Spleen (tissue), 11 donors: ENCODE data around the gene EXOSC5. TPM values are rescaled to one million over a fixed set of nuclear protein-coding genes. Genes with fewer than 3 reads are reported as not detected.

Experiments used
- DNase-seq: peaks from one replicate; pipeline ENCODE4 v3.0.0-alpha.2; 2020
- H3K27ac ChIP-seq, 8 donors: fragments of 200-600 bp; sonication (generic) in 7 of 8; 1 replicate in 4 of 8; 2 replicates in 4 of 8; pipeline versions ENCODE4 v1.5.0 to v1.8.0; 2016 to 2021; ENCODE audit warnings: inconsistent platforms in 4 of 8, mild to moderate bottlenecking in 4 of 8, moderate library complexity in 1 of 8
- H3K27me3 ChIP-seq, 7 donors: fragments of 200-600 bp; sonication (generic) in 6 of 7; replicated peaks in 1 of 7; 1 replicate in 4 of 7; 2 replicates in 3 of 7; pipeline versions ENCODE4 v1.5.0 to v1.8.0; 2016 to 2021; ENCODE audit warnings: inconsistent platforms in 3 of 7, mild to moderate bottlenecking in 1 of 7
- H3K36me3 ChIP-seq, 6 donors: fragments of 200-600 bp; sonication (generic) in 5 of 6; 1 replicate in 4 of 6; 2 replicates in 2 of 6; pipeline versions ENCODE4 v1.5.0 to v1.8.0; 2016 to 2021; ENCODE audit warnings: inconsistent platforms in 2 of 6
- H3K4me1 ChIP-seq, 6 donors: fragments of 200-600 bp; sonication (generic) in 5 of 6; 1 replicate in 3 of 6; 2 replicates in 3 of 6; pipeline versions ENCODE4 v1.5.0 to v1.8.0; 2016 to 2021; ENCODE audit warnings: inconsistent platforms in 3 of 6
- H3K4me3 ChIP-seq, 8 donors: fragments of 200-600 bp; sonication (generic) in 7 of 8; 1 replicate in 4 of 8; 2 replicates in 4 of 8; pipeline versions ENCODE4 v1.5.0 to v1.8.0; 2016 to 2021; ENCODE audit warnings: inconsistent platforms in 4 of 8, mild to moderate bottlenecking in 4 of 8, moderate library complexity in 2 of 8
- H3K9me3 ChIP-seq, 8 donors: fragments of 200-600 bp; sonication (generic) in 7 of 8; 1 replicate in 4 of 8; 2 replicates in 4 of 8; pipeline versions ENCODE4 v1.5.0 to v1.8.0; 2016 to 2021; ENCODE audit warnings: inconsistent platforms in 4 of 8
- POLR2A ChIP-seq, 3 donors: fragments of 450-650 bp; IDR thresholded peaks; one replicate each; pipeline ENCODE4 v1.5.1; 2017; ENCODE audit warnings: antibody characterized with exemption in 3 of 3, mild to moderate bottlenecking in 1 of 3
- POLR2AphosphoS5 ChIP-seq, 3 donors: sonication (generic); formaldehyde crosslinking; IDR thresholded peaks; one replicate each; pipeline ENCODE4 v1.5.1; 2017; ENCODE audit warnings: antibody characterized with exemption in 3 of 3
- WGBS, 5 donors: extraction: QIAGEN DNeasy Blood & Tissue Kit in 3 of 5; methylation state at CpG; one replicate each; pipeline versions ENCODE4 v1.1.5 to v1.1.7; 2013 to 2018; 5-methylcytosine and 5-hydroxymethylcytosine counted together
- intact Hi-C: fragments of 100-400 bp; cut with DNase I; formaldehyde crosslinking; loops from one replicate; pipeline ENCODE4 v1.15.0; 2023; ENCODE audit warnings: low total_unique reads
- polyA plus RNA-seq, 3 donors: library from polyadenylated mRNA; stranded (reverse); fragments of 200-250 nt; gene quantifications; one replicate each; pipeline ENCODE4 v1.2.1, GENCODE V29; 2013
- total RNA-seq, 7 donors: library from RNA; depleted of rRNA in 3 of 7; stranded (reverse); fragments of >200 nt in 3 of 7; fragmentation: NEBNext Ultra II Directional in 4 of 7; extraction: Animal tissue kit (Norgen Biotek cat#: 25700) in 4 of 7; gene quantifications; one replicate each; pipeline versions ENCODE4 v1.1.0 to v1.2.1, GENCODE V29; 2016 to 2021
- TF ChIP-seq, protein P1 (sequence below), 11 experiments: fragments of 200-600 bp in 7 of 11; fragments of 450-650 bp in 4 of 11; sonication (generic) in 4 of 11; IDR thresholded peaks in 8 of 11; conservative IDR thresholded peaks in 3 of 11; 1 replicate in 7 of 11; 2 replicates in 4 of 11; pipeline versions ENCODE4 v1.4.0 to v1.8.0; 2016 to 2021; ENCODE audit warnings: antibody characterized with exemption in 11 of 11, inconsistent platforms in 4 of 11, mild to moderate bottlenecking in 1 of 11
- donor health status: healthy with polysubstance abuse.
- donor health status: DM: no; HTN: no; CAD: no; lungs with moderate emphysema.
- donor health status: DM: no; HTN: no; CAD: no.
- donor health status: Bipolar disorder and iron deficiency.
- donor health status: healthy.
- donor health status: DM: no; HTN: no; CAD: no.
- donor health status: DM: yes; HTN: yes; CAD: no.

EXOSC5 gene
- total and polyA plus RNA-seq, 10 donors = 10.1 to 53.8 (median 16.8) TPM

DNA sequence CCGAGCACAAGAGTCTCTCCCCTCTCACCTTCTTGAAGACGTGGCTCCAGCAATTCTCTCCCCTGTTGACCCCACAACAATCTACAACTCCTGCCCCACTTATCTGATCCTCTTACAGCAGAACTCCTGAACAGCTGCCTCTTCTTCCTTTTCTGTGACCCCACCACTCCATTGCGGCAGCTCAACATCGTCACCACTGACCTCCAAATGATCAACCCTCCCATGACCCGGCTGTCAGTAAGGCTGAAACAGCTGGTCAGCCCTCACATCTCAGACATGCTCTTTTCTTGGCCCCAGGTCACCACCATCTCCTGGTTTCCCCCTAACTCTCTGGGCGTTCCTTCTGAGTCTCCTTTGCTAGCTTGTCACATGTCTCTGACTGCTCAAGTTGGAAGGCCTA, 1.8 kb downstream of the EXOSC5 start:
- peaks cover 0 to 34% (median 25%) of the 10 kb centered on the region in 6 donors for H3K36me3 ChIP-seq
- H3K9me3 ChIP-seq = no peaks in the 10 kb centered on the region
- no peaks in the 10 kb centered on the region for H3K27me3 ChIP-seq
- TF ChIP-seq POLR2A (IDR thresholded peaks at IDR 0.05) (no peak), POLR2AphosphoS5 (IDR thresholded peaks at IDR 0.05) (no peak)
- TF ChIP-seq, protein P1, sequence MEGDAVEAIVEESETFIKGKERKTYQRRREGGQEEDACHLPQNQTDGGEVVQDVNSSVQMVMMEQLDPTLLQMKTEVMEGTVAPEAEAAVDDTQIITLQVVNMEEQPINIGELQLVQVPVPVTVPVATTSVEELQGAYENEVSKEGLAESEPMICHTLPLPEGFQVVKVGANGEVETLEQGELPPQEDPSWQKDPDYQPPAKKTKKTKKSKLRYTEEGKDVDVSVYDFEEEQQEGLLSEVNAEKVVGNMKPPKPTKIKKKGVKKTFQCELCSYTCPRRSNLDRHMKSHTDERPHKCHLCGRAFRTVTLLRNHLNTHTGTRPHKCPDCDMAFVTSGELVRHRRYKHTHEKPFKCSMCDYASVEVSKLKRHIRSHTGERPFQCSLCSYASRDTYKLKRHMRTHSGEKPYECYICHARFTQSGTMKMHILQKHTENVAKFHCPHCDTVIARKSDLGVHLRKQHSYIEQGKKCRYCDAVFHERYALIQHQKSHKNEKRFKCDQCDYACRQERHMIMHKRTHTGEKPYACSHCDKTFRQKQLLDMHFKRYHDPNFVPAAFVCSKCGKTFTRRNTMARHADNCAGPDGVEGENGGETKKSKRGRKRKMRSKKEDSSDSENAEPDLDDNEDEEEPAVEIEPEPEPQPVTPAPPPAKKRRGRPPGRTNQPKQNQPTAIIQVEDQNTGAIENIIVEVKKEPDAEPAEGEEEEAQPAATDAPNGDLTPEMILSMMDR (IDR thresholded peaks at IDR 0.05 in 8 of 11, conservative IDR thresholded peaks at IDR 0.05 in 3 of 11) = no peak
- H3K4me3 ChIP-seq = no peak overlapping the region
- peaks cover 14 to 67% (median 47%) of the 10 kb centered on the region in 6 donors for H3K4me1 ChIP-seq
- no peak for DNase-seq
- WGBS, 5 donors = 65 to 84% (median 73%) methylated on average over 6 of the region's 6 CpGs
- no peak overlapping the region for H3K27ac ChIP-seq
- intact Hi-C loops = no loop called here

DNA sequence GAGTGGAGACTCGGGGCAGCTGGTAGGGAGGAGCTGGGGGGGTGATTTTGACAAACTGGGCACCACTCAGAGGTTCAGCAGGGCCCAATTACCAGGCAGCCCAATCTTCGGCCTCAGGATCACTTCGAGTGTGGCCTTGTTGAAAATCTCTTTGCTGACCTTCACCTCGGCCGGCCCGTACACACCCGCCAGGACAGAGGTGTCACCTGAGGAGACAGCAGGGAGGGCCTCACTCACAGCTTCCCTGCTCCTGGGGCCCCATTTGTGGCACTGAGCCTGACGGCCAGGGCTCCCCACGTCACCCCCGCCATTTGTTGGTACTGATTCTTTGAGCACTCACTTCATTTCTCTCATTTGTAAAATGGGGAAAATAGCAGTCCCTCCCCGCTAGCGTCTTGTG, 4.4 kb downstream of the EXOSC5 start:
- Histone ChIP-seq H3K4me1 (peaks cover 5 to 55% (median 28%) of the 10 kb centered on the region in 6 donors), H3K36me3 (peaks cover 0 to 60% (median 46%) of the 10 kb centered on the region in 6 donors), H3K27ac (no peak overlapping the region), H3K4me3 (no peak overlapping the region), H3K9me3 (no peaks in the 10 kb centered on the region), H3K27me3 (no peaks in the 10 kb centered on the region)
- 73 to 92% (median 83%) methylated on average over 12 of the region's 12 CpGs for WGBS, 5 donors
- TF ChIP-seq, protein P1 (IDR thresholded peaks at IDR 0.05 in 8 of 11, conservative IDR thresholded peaks at IDR 0.05 in 3 of 11) = no peak
- TF ChIP-seq POLR2A (IDR thresholded peaks at IDR 0.05) = no peak
- TF ChIP-seq POLR2AphosphoS5 (IDR thresholded peaks at IDR 0.05) = no peak
- intact Hi-C loops = no loop called here
- DNase-seq = no peak

DNA sequence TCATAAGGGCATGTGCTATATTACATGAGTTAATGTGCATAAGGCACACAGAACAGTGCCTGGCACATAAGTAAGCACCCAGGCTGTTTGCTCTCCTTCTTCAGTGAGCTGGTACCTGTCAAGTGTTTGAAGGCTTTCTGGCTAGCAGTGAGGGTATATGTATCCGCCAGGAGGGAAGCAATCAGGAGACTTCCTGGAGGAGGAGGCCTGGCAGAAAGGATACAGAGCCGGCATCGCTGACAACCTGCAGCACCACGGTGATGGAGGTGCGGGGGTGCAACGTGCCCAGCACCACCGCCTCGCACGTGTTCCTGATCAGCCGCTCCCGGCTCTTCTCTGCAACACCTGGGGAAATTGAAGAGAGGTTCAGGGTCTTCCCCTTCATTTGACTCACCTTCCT, 5.5 kb downstream of the EXOSC5 start:
- peaks cover 5 to 52% (median 22%) of the 10 kb centered on the region in 6 donors for H3K4me1 ChIP-seq
- H3K36me3 ChIP-seq = peaks cover 0 to 72% (median 53%) of the 10 kb centered on the region in 6 donors
- intact Hi-C loops = no loop called here
- H3K27ac ChIP-seq = no peak overlapping the region
- TF ChIP-seq, protein P1 (IDR thresholded peaks at IDR 0.05 in 8 of 11, conservative IDR thresholded peaks at IDR 0.05 in 3 of 11) = no peak
- TF ChIP-seq POLR2A (IDR thresholded peaks at IDR 0.05) (no peak), POLR2AphosphoS5 (IDR thresholded peaks at IDR 0.05) (no peak)
- DNase-seq = no peak
- no peak overlapping the region for H3K4me3 ChIP-seq
- H3K27me3 ChIP-seq = no peaks in the 10 kb centered on the region
- 88 to 95% (median 89%) methylated on average over 11 of the region's 11 CpGs for WGBS, 5 donors
- no peaks in the 10 kb centered on the region for H3K9me3 ChIP-seq

DNA sequence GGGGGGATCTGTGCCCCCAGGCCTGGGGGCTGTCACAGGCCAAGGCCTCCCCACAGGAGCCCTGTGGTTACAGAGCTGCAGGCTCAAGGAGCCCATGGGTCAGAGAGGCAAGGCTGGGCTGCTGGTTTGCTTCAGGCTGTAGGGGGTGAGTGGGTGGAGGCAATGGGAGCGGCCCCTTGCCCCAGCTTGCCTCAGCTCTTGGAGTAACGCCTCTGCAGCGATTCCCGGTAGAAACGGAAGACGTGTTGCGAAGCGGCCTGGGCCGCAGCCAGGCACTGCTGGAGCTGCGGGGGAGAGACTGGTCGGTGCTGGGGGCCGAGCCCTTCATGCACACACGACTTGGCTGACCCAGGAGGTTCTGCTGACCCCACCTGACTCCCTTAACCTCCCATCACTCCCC, 10.7 kb downstream of the EXOSC5 start:
- DNase-seq = no peak
- intact Hi-C loops = no loop called here
- Histone ChIP-seq H3K4me1 (peaks cover 0 to 15% (median 3%) of the 10 kb centered on the region in 6 donors), H3K36me3 (peaks cover 0 to 100% (median 43%) of the 10 kb centered on the region in 6 donors), H3K27me3 (no peaks in the 10 kb centered on the region), H3K4me3 (no peak overlapping the region), H3K9me3 (no peaks in the 10 kb centered on the region), H3K27ac (peak overlapping the region in 2 of 8 donors; percentile 9 to 24)
- WGBS, 5 donors = 70 to 88% (median 84%) methylated on average over 5 to 13 of the region's 13 CpGs
- TF ChIP-seq, protein P1 (IDR thresholded peaks at IDR 0.05 in 8 of 11, conservative IDR thresholded peaks at IDR 0.05 in 3 of 11) = no peak
- peak in 2 of 3 donors; percentile 56 to 77 for TF ChIP-seq POLR2AphosphoS5 (IDR thresholded peaks at IDR 0.05)
